H9 (cell line): ENCODE data around the gene ANKRD44. TPM values are rescaled to one million over a fixed set of nuclear protein-coding genes. Genes with fewer than 3 reads are reported as not detected.

Experiments used
- DNase-seq: peaks from one replicate; pipeline ENCODE4 v3.0.0-alpha.2; 2017
- H2AFZ ChIP-seq: one replicate; pipeline ENCODE4 v1.6.1; 2013; ENCODE audit warnings: mild to moderate bottlenecking, low read length, control low read depth, moderate library complexity
- H2AK5ac ChIP-seq: 2 replicates; pipeline ENCODE4 v1.6.1; 2013; ENCODE audit warnings: low read length, control low read depth, mixed read lengths; ENCODE audit not compliant: insufficient read length
- H2BK120ac ChIP-seq: one replicate; pipeline ENCODE4 v1.6.1; 2013; ENCODE audit warnings: low read depth, mild to moderate bottlenecking, low read length, control low read depth, inconsistent platforms; ENCODE audit not compliant: poor library complexity, severe bottlenecking
- H2BK12ac ChIP-seq: 2 replicates; pipeline ENCODE4 v1.6.1; 2013; ENCODE audit warnings: low read length, control low read depth, mixed read lengths, low read depth; ENCODE audit not compliant: insufficient read length
- H2BK15ac ChIP-seq: 2 replicates; pipeline ENCODE4 v1.6.1; 2013; ENCODE audit warnings: low read depth, low read length, control low read depth
- H2BK20ac ChIP-seq: one replicate; pipeline ENCODE4 v1.6.1; 2013; ENCODE audit warnings: low read depth, mild to moderate bottlenecking, low read length, control low read depth, inconsistent platforms; ENCODE audit not compliant: poor library complexity, severe bottlenecking
- H2BK5ac ChIP-seq: 2 replicates; pipeline ENCODE4 v1.6.1; 2013; ENCODE audit warnings: low read length, control low read depth, mixed read lengths; ENCODE audit not compliant: insufficient read length
- H3K14ac ChIP-seq: 2 replicates; pipeline ENCODE4 v1.6.1; 2013; ENCODE audit warnings: low read length, control low read depth; ENCODE audit not compliant: insufficient read depth
- H3K18ac ChIP-seq: 2 replicates; pipeline ENCODE4 v1.6.1; 2013; ENCODE audit warnings: low read depth, mild to moderate bottlenecking, mixed read lengths, low read length, control low read depth; ENCODE audit not compliant: insufficient read length
- H3K23ac ChIP-seq: 2 replicates; pipeline ENCODE4 v1.6.1; 2013; ENCODE audit warnings: low read length, control low read depth, mixed read lengths, low read depth; ENCODE audit not compliant: insufficient read length
- H3K23me2 ChIP-seq: 2 replicates; pipeline ENCODE4 v1.6.1; 2013; ENCODE audit warnings: low read depth, mild to moderate bottlenecking, mixed read lengths, low read length, control low read depth; ENCODE audit not compliant: insufficient read length, poor library complexity, severe bottlenecking
- H3K27ac ChIP-seq: 2 replicates; pipeline ENCODE4 v1.5.1; 2013; ENCODE audit warnings: low read length, control low read depth, mixed read lengths, low read depth; ENCODE audit not compliant: insufficient read length
- H3K27me3 ChIP-seq: 2 replicates; pipeline ENCODE4 v1.6.1; 2013; ENCODE audit warnings: low read length, control low read depth, inconsistent platforms; ENCODE audit not compliant: insufficient read depth
- H3K4ac ChIP-seq: 2 replicates; pipeline ENCODE4 v1.6.1; 2013; ENCODE audit warnings: low read depth, mild to moderate bottlenecking, control low read depth, inconsistent platforms, low read length, moderate library complexity
- H3K4me1 ChIP-seq: 2 replicates; pipeline ENCODE4 v1.6.1; 2013; ENCODE audit warnings: low read length, control low read depth, inconsistent platforms; ENCODE audit not compliant: insufficient read depth
- H3K4me2 ChIP-seq: 2 replicates; pipeline ENCODE4 v1.6.1; 2013; ENCODE audit warnings: low read length, control low read depth, mixed read lengths; ENCODE audit not compliant: insufficient read length, insufficient read depth
- H3K56ac ChIP-seq: 2 replicates; pipeline ENCODE4 v1.6.1; 2013; ENCODE audit warnings: low read depth, mild to moderate bottlenecking, mixed read lengths, low read length, control low read depth; ENCODE audit not compliant: insufficient read length
- H3K79me1 ChIP-seq: 2 replicates; pipeline ENCODE4 v1.6.1; 2013; ENCODE audit warnings: low read depth, mild to moderate bottlenecking, moderate library complexity, low read length, control low read depth, inconsistent platforms; ENCODE audit not compliant: insufficient read depth, poor library complexity, severe bottlenecking
- H3K79me2 ChIP-seq: 2 replicates; pipeline ENCODE4 v1.6.1; 2013; ENCODE audit warnings: low read length, control low read depth, inconsistent platforms; ENCODE audit not compliant: insufficient read depth
- H3K9ac ChIP-seq: 2 replicates; pipeline ENCODE4 v1.6.1; 2013; ENCODE audit warnings: low read length, control low read depth, mixed read lengths; ENCODE audit not compliant: insufficient read length; ENCODE audit errors: extremely low read depth
- H3K9me3 ChIP-seq: one replicate; pipeline ENCODE4 v1.6.1; 2013; ENCODE audit warnings: low read depth, low read length, inconsistent platforms; ENCODE audit not compliant: control insufficient read depth
- H3T11ph ChIP-seq: one replicate; pipeline ENCODE4 v1.6.1; 2013; ENCODE audit warnings: mild to moderate bottlenecking, low read length, control low read depth, inconsistent platforms
- H4K20me1 ChIP-seq: one replicate; pipeline ENCODE4 v1.6.1; 2013; ENCODE audit not compliant: control insufficient read depth, insufficient read length, insufficient read depth
- H4K5ac ChIP-seq: 2 replicates; pipeline ENCODE4 v1.6.1; 2013; ENCODE audit warnings: low read depth, mild to moderate bottlenecking, mixed read lengths, low read length, control low read depth; ENCODE audit not compliant: insufficient read length
- H4K8ac ChIP-seq: replicated peaks from 2 replicates; pipeline ENCODE4 v1.6.1; 2013; ENCODE audit warnings: low read length, control low read depth, mixed read lengths, low read depth; ENCODE audit not compliant: insufficient read length
- H4K91ac ChIP-seq: 2 replicates; pipeline ENCODE4 v1.6.1; 2013; ENCODE audit warnings: low read depth, mild to moderate bottlenecking, moderate library complexity, mixed read lengths, low read length, control low read depth; ENCODE audit not compliant: insufficient read length
- H3K27ac Mint-ChIP-seq, 3 experiments: 2 replicates in 2 of 3; 3 replicates in 1 of 3; pipeline ENCODE4 v1.8.0; 2020 to 2021; ENCODE audit warnings: mixed read lengths in 3 of 3, mild to moderate bottlenecking in 1 of 3, moderate library complexity in 1 of 3
- H3K27me3 Mint-ChIP-seq: 2 replicates; pipeline ENCODE4 v1.8.0; 2021; ENCODE audit warnings: low read depth, mild to moderate bottlenecking, moderate library complexity, mixed read lengths
- H3K36me3 Mint-ChIP-seq, 3 experiments: 2 replicates in 2 of 3; 3 replicates in 1 of 3; pipeline ENCODE4 v1.8.0; 2020 to 2021; ENCODE audit warnings: low read depth in 3 of 3, mixed read lengths in 3 of 3; ENCODE audit not compliant: insufficient read depth in 1 of 3
- H3K4me1 Mint-ChIP-seq, 2 experiments: 2 replicates each; pipeline ENCODE4 v1.8.0; 2020; ENCODE audit warnings: mixed read lengths in 2 of 2
- H3K4me3 Mint-ChIP-seq, 2 experiments: 2 replicates in 1 of 2; 3 replicates in 1 of 2; pipeline ENCODE4 v1.8.0; 2020 to 2021; ENCODE audit warnings: mild to moderate bottlenecking in 2 of 2, mixed read lengths in 2 of 2, moderate library complexity in 1 of 2
- H3K9me3 Mint-ChIP-seq, 2 experiments: 2 replicates in 1 of 2; 3 replicates in 1 of 2; pipeline ENCODE4 v1.8.0; 2020; ENCODE audit warnings: mild to moderate bottlenecking in 2 of 2, mixed read lengths in 2 of 2, moderate library complexity in 1 of 2
- CTCF ChIP-seq: fragments of 200-600 bp; sonication (generic); conservative IDR thresholded peaks from 3 replicates; pipeline ENCODE4 v1.8.0; 2021; ENCODE audit warnings: antibody characterized with exemption, mild to moderate bottlenecking
- WGBS: extraction: QIAGEN DNeasy Blood & Tissue Kit; methylation state at CpG from one replicate; pipeline ENCODE4 v1.1.7; 2013; ENCODE audit warnings: missing lambda C conversion rate, low lambda C conversion rate, mixed read lengths; ENCODE audit not compliant: insufficient read length; ENCODE audit errors: extremely low coverage; 5-methylcytosine and 5-hydroxymethylcytosine counted together
- total RNA-seq: library from RNA; stranded (reverse); gene quantifications from 2 replicates; pipeline ENCODE4 v1.2.1, GENCODE V29; 2021

The ANKRD44 gene
- total RNA-seq, 1 experiment from 2014 or later: 1.9 TPM

- Histone ChIP-seq H3K79me1 (no peaks in the 10 kb centered on the region), H3K4ac (no peak overlapping the region), H2AK5ac (no peak overlapping the region), H4K20me1 (no peaks in the 10 kb centered on the region), H3K9me3 (no peaks in the 10 kb centered on the region), H3K14ac (no peak overlapping the region), H3K23ac (no peak overlapping the region), H3K27me3 (no peaks in the 10 kb centered on the region), H4K5ac (no peak overlapping the region), H3K23me2 (no peaks in the 10 kb centered on the region), H3K4me2 (no peak overlapping the region), H3K79me2 (no peaks in the 10 kb centered on the region), H3T11ph (no peak overlapping the region), H2BK12ac (no peak overlapping the region), H3K4me1 (no peaks in the 10 kb centered on the region), H3K9ac (no peak overlapping the region), H4K8ac (no peak overlapping the region), H3K27ac (no peak overlapping the region), H3K56ac (no peak overlapping the region), H3K18ac (no peak overlapping the region), H4K91ac (no peak overlapping the region), H2BK15ac (no peak overlapping the region), H2AFZ (no peak overlapping the region), H2BK120ac (no peak overlapping the region), H2BK20ac (no peak overlapping the region), H2BK5ac (no peak overlapping the region)
- Mint-ChIP-seq H3K4me3 (no peak overlapping the region), H3K36me3 (no peaks in the 10 kb centered on the region; a peak in 1 of 7 replicates), H3K4me1 (no peaks in the 10 kb centered on the region), H3K27me3 (no peaks in the 10 kb centered on the region; the same call in none of the 2 replicates), H3K9me3 (peaks cover 0 to 2% of the 10 kb centered on the region in 2 experiments; a peak in 1 of 5 replicates), H3K27ac (no peak overlapping the region)
- no peak for DNase-seq
- 100% methylated on average over 1 of the region's 6 CpGs for WGBS
- TF ChIP-seq CTCF: no peak
These were observed 180.3 kb downstream of the ANKRD44 start for GRCh38 chr2:197130318-197130717.
